ENCODE data around the gene ZNF625.

GRCh38 chr19:12187625-12188024 is 31.1 kb upstream of the ZNF625 start:
- TF ChIP-seq, protein P1, sequence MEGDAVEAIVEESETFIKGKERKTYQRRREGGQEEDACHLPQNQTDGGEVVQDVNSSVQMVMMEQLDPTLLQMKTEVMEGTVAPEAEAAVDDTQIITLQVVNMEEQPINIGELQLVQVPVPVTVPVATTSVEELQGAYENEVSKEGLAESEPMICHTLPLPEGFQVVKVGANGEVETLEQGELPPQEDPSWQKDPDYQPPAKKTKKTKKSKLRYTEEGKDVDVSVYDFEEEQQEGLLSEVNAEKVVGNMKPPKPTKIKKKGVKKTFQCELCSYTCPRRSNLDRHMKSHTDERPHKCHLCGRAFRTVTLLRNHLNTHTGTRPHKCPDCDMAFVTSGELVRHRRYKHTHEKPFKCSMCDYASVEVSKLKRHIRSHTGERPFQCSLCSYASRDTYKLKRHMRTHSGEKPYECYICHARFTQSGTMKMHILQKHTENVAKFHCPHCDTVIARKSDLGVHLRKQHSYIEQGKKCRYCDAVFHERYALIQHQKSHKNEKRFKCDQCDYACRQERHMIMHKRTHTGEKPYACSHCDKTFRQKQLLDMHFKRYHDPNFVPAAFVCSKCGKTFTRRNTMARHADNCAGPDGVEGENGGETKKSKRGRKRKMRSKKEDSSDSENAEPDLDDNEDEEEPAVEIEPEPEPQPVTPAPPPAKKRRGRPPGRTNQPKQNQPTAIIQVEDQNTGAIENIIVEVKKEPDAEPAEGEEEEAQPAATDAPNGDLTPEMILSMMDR (optimal IDR thresholded peaks at IDR 0.05 in 1 of 3, IDR thresholded peaks at IDR 0.05 in 1 of 3, conservative IDR thresholded peaks at IDR 0.05 in 1 of 3; ENCODE audit: extremely low read depth in 1 of 3, insufficient read depth in 2 of 3, low read length in 3 of 3), result no peak
- TF ChIP-seq EZH2 (IDR thresholded peaks at IDR 0.05; ENCODE audit: low read length), result no peak
